ENCODE results near the gene MAL.

GRCh38 chr2:95056461-95057459, 31.3 kb downstream of the MAL start:
- TF ChIP-seq ZNF70 (CRISPR knock-in tag; IDR thresholded peaks at IDR 0.05): no peak
- no peak for TF ChIP-seq TOX (CRISPR knock-in tag; IDR thresholded peaks at IDR 0.05; ENCODE audit: borderline replicate concordance)
- no peak for TF ChIP-seq ISL1 (CRISPR knock-in tag; IDR thresholded peaks at IDR 0.05)
- no peak for TF ChIP-seq ZFP30 (CRISPR knock-in tag; IDR thresholded peaks at IDR 0.05)
- no peak for TF ChIP-seq ZNF565 (CRISPR knock-in tag; conservative IDR thresholded peaks at IDR 0.05; ENCODE audit: low read depth)
- TF ChIP-seq PPARA (CRISPR knock-in tag; IDR thresholded peaks at IDR 0.05; ENCODE audit: borderline replicate concordance): no peak
- no peak for TF ChIP-seq ZFP3 (CRISPR knock-in tag; IDR thresholded peaks at IDR 0.05)
- TF ChIP-seq CREB5 (CRISPR knock-in tag; IDR thresholded peaks at IDR 0.05; ENCODE audit: low read depth): no peak
